H9 (cell line): ENCODE data around the gene DNAJA2. TPM values are rescaled to one million over a fixed set of nuclear protein-coding genes. Genes with fewer than 3 reads are reported as not detected.

ENCODE experiments used
- DNase-seq: peaks from one replicate; pipeline ENCODE4 v3.0.0-alpha.2; 2017
- H2AFZ ChIP-seq: one replicate; pipeline ENCODE4 v1.6.1; 2013; ENCODE audit warnings: mild to moderate bottlenecking, low read length, control low read depth, moderate library complexity
- H2AK5ac ChIP-seq: 2 replicates; pipeline ENCODE4 v1.6.1; 2013; ENCODE audit warnings: low read length, control low read depth, mixed read lengths; ENCODE audit not compliant: insufficient read length
- H2BK120ac ChIP-seq: one replicate; pipeline ENCODE4 v1.6.1; 2013; ENCODE audit warnings: low read depth, mild to moderate bottlenecking, low read length, control low read depth, inconsistent platforms; ENCODE audit not compliant: poor library complexity, severe bottlenecking
- H2BK12ac ChIP-seq: 2 replicates; pipeline ENCODE4 v1.6.1; 2013; ENCODE audit warnings: low read length, control low read depth, mixed read lengths, low read depth; ENCODE audit not compliant: insufficient read length
- H2BK15ac ChIP-seq: 2 replicates; pipeline ENCODE4 v1.6.1; 2013; ENCODE audit warnings: low read depth, low read length, control low read depth
- H2BK20ac ChIP-seq: one replicate; pipeline ENCODE4 v1.6.1; 2013; ENCODE audit warnings: low read depth, mild to moderate bottlenecking, low read length, control low read depth, inconsistent platforms; ENCODE audit not compliant: poor library complexity, severe bottlenecking
- H2BK5ac ChIP-seq: 2 replicates; pipeline ENCODE4 v1.6.1; 2013; ENCODE audit warnings: low read length, control low read depth, mixed read lengths; ENCODE audit not compliant: insufficient read length
- H3K14ac ChIP-seq: 2 replicates; pipeline ENCODE4 v1.6.1; 2013; ENCODE audit warnings: low read length, control low read depth; ENCODE audit not compliant: insufficient read depth
- H3K18ac ChIP-seq: 2 replicates; pipeline ENCODE4 v1.6.1; 2013; ENCODE audit warnings: low read depth, mild to moderate bottlenecking, mixed read lengths, low read length, control low read depth; ENCODE audit not compliant: insufficient read length
- H3K23ac ChIP-seq: 2 replicates; pipeline ENCODE4 v1.6.1; 2013; ENCODE audit warnings: low read length, control low read depth, mixed read lengths, low read depth; ENCODE audit not compliant: insufficient read length
- H3K23me2 ChIP-seq: 2 replicates; pipeline ENCODE4 v1.6.1; 2013; ENCODE audit warnings: low read depth, mild to moderate bottlenecking, mixed read lengths, low read length, control low read depth; ENCODE audit not compliant: insufficient read length, poor library complexity, severe bottlenecking
- H3K27ac ChIP-seq: 2 replicates; pipeline ENCODE4 v1.5.1; 2013; ENCODE audit warnings: low read length, control low read depth, mixed read lengths, low read depth; ENCODE audit not compliant: insufficient read length
- H3K27me3 ChIP-seq: 2 replicates; pipeline ENCODE4 v1.6.1; 2013; ENCODE audit warnings: low read length, control low read depth, inconsistent platforms; ENCODE audit not compliant: insufficient read depth
- H3K4ac ChIP-seq: 2 replicates; pipeline ENCODE4 v1.6.1; 2013; ENCODE audit warnings: low read depth, mild to moderate bottlenecking, control low read depth, inconsistent platforms, low read length, moderate library complexity
- H3K4me1 ChIP-seq: 2 replicates; pipeline ENCODE4 v1.6.1; 2013; ENCODE audit warnings: low read length, control low read depth, inconsistent platforms; ENCODE audit not compliant: insufficient read depth
- H3K4me2 ChIP-seq: 2 replicates; pipeline ENCODE4 v1.6.1; 2013; ENCODE audit warnings: low read length, control low read depth, mixed read lengths; ENCODE audit not compliant: insufficient read length, insufficient read depth
- H3K56ac ChIP-seq: 2 replicates; pipeline ENCODE4 v1.6.1; 2013; ENCODE audit warnings: low read depth, mild to moderate bottlenecking, mixed read lengths, low read length, control low read depth; ENCODE audit not compliant: insufficient read length
- H3K79me1 ChIP-seq: 2 replicates; pipeline ENCODE4 v1.6.1; 2013; ENCODE audit warnings: low read depth, mild to moderate bottlenecking, moderate library complexity, low read length, control low read depth, inconsistent platforms; ENCODE audit not compliant: insufficient read depth, poor library complexity, severe bottlenecking
- H3K79me2 ChIP-seq: 2 replicates; pipeline ENCODE4 v1.6.1; 2013; ENCODE audit warnings: low read length, control low read depth, inconsistent platforms; ENCODE audit not compliant: insufficient read depth
- H3K9ac ChIP-seq: 2 replicates; pipeline ENCODE4 v1.6.1; 2013; ENCODE audit warnings: low read length, control low read depth, mixed read lengths; ENCODE audit not compliant: insufficient read length; ENCODE audit errors: extremely low read depth
- H3K9me3 ChIP-seq: one replicate; pipeline ENCODE4 v1.6.1; 2013; ENCODE audit warnings: low read depth, low read length, inconsistent platforms; ENCODE audit not compliant: control insufficient read depth
- H3T11ph ChIP-seq: one replicate; pipeline ENCODE4 v1.6.1; 2013; ENCODE audit warnings: mild to moderate bottlenecking, low read length, control low read depth, inconsistent platforms
- H4K20me1 ChIP-seq: one replicate; pipeline ENCODE4 v1.6.1; 2013; ENCODE audit not compliant: control insufficient read depth, insufficient read length, insufficient read depth
- H4K5ac ChIP-seq: 2 replicates; pipeline ENCODE4 v1.6.1; 2013; ENCODE audit warnings: low read depth, mild to moderate bottlenecking, mixed read lengths, low read length, control low read depth; ENCODE audit not compliant: insufficient read length
- H4K8ac ChIP-seq: replicated peaks from 2 replicates; pipeline ENCODE4 v1.6.1; 2013; ENCODE audit warnings: low read length, control low read depth, mixed read lengths, low read depth; ENCODE audit not compliant: insufficient read length
- H4K91ac ChIP-seq: 2 replicates; pipeline ENCODE4 v1.6.1; 2013; ENCODE audit warnings: low read depth, mild to moderate bottlenecking, moderate library complexity, mixed read lengths, low read length, control low read depth; ENCODE audit not compliant: insufficient read length
- H3K27ac Mint-ChIP-seq, 3 experiments: 2 replicates in 2 of 3; 3 replicates in 1 of 3; pipeline ENCODE4 v1.8.0; 2020 to 2021; ENCODE audit warnings: mixed read lengths in 3 of 3, mild to moderate bottlenecking in 1 of 3, moderate library complexity in 1 of 3
- H3K27me3 Mint-ChIP-seq: 2 replicates; pipeline ENCODE4 v1.8.0; 2021; ENCODE audit warnings: low read depth, mild to moderate bottlenecking, moderate library complexity, mixed read lengths
- H3K36me3 Mint-ChIP-seq, 3 experiments: 2 replicates in 2 of 3; 3 replicates in 1 of 3; pipeline ENCODE4 v1.8.0; 2020 to 2021; ENCODE audit warnings: low read depth in 3 of 3, mixed read lengths in 3 of 3; ENCODE audit not compliant: insufficient read depth in 1 of 3
- H3K4me1 Mint-ChIP-seq, 2 experiments: 2 replicates each; pipeline ENCODE4 v1.8.0; 2020; ENCODE audit warnings: mixed read lengths in 2 of 2
- H3K4me3 Mint-ChIP-seq, 2 experiments: 2 replicates in 1 of 2; 3 replicates in 1 of 2; pipeline ENCODE4 v1.8.0; 2020 to 2021; ENCODE audit warnings: mild to moderate bottlenecking in 2 of 2, mixed read lengths in 2 of 2, moderate library complexity in 1 of 2
- H3K9me3 Mint-ChIP-seq, 2 experiments: 2 replicates in 1 of 2; 3 replicates in 1 of 2; pipeline ENCODE4 v1.8.0; 2020; ENCODE audit warnings: mild to moderate bottlenecking in 2 of 2, mixed read lengths in 2 of 2, moderate library complexity in 1 of 2
- CTCF ChIP-seq: fragments of 200-600 bp; sonication (generic); conservative IDR thresholded peaks from 3 replicates; pipeline ENCODE4 v1.8.0; 2021; ENCODE audit warnings: antibody characterized with exemption, mild to moderate bottlenecking
- WGBS: extraction: QIAGEN DNeasy Blood & Tissue Kit; methylation state at CpG from one replicate; pipeline ENCODE4 v1.1.7; 2013; ENCODE audit warnings: missing lambda C conversion rate, low lambda C conversion rate, mixed read lengths; ENCODE audit not compliant: insufficient read length; ENCODE audit errors: extremely low coverage; 5-methylcytosine and 5-hydroxymethylcytosine counted together
- total RNA-seq: library from RNA; stranded (reverse); gene quantifications from 2 replicates; pipeline ENCODE4 v1.2.1, GENCODE V29; 2021

DNAJA2 gene
- total RNA-seq, 1 experiment from 2014 or later, result 102 TPM

- H3T11ph ChIP-seq, result no peak overlapping the region
- H4K8ac ChIP-seq, result no peak overlapping the region
- DNase-seq, result no peak
- H3K27ac Mint-ChIP-seq, result no peak overlapping the region
- H3K23me2 ChIP-seq, result no peaks in the 10 kb centered on the region
- no peaks in the 10 kb centered on the region for H3K9me3 Mint-ChIP-seq
- no peak overlapping the region for H3K9ac ChIP-seq
- H3K4me3 Mint-ChIP-seq, result no peak overlapping the region
- no peak overlapping the region for H3K14ac ChIP-seq
- H3K27me3 Mint-ChIP-seq, result no peaks in the 10 kb centered on the region
- H3K4ac ChIP-seq, result no peak overlapping the region
- H2BK5ac ChIP-seq, result no peak overlapping the region
- no peak overlapping the region for H2AK5ac ChIP-seq
- no peaks in the 10 kb centered on the region for H3K4me1 ChIP-seq
- no peak overlapping the region for H4K91ac ChIP-seq
- H3K4me2 ChIP-seq, result no peak overlapping the region
- H3K9me3 ChIP-seq, result no peaks in the 10 kb centered on the region
- H3K36me3 Mint-ChIP-seq, result no peaks in the 10 kb centered on the region
- no peak for TF ChIP-seq CTCF
- no peak overlapping the region for H3K56ac ChIP-seq
- no peak overlapping the region for H4K5ac ChIP-seq
- no peak overlapping the region for H2BK15ac ChIP-seq
- H3K27ac ChIP-seq, result no peak overlapping the region
- no peak overlapping the region for H2BK20ac ChIP-seq
- H2BK120ac ChIP-seq, result no peak overlapping the region
- H2AFZ ChIP-seq, result no peak overlapping the region
- no CpG with 5 or more reads among the region's 4 CpGs for WGBS
- no peaks in the 10 kb centered on the region for H3K4me1 Mint-ChIP-seq
- no peaks in the 10 kb centered on the region for H3K79me1 ChIP-seq
- H3K23ac ChIP-seq, result no peak overlapping the region
- no peaks in the 10 kb centered on the region for H3K79me2 ChIP-seq
- H4K20me1 ChIP-seq, result no peaks in the 10 kb centered on the region
- H3K18ac ChIP-seq, result no peak overlapping the region
- H3K27me3 ChIP-seq, result no peaks in the 10 kb centered on the region
- no peak overlapping the region for H2BK12ac ChIP-seq
These were observed 8.9 kb upstream of the DNAJA2 start for GRCh38 chr16:46982335-46982734.
